H1 (cell line): Measurements from ENCODE around the gene APEH. TPM values are rescaled to one million over a fixed set of nuclear protein-coding genes. Genes with fewer than 3 reads are reported as not detected.

Source experiments
- CTCF ChIA-PET: fragments of 300-600 bp; sonication (Branson Sonifier 250); formaldehyde crosslinking; loops from one replicate; lab custom pipeline; 2021; ENCODE audit not compliant: partially characterized antibody; lab: Charles Lee
- POLR2A ChIA-PET: fragments of 300-600 bp; sonication (Branson Sonifier 250); formaldehyde crosslinking; loops from one replicate; lab custom pipeline; 2021; ENCODE audit warnings: inconsistent platforms; ENCODE audit not compliant: partially characterized antibody; lab: Charles Lee
- DNase-seq, 2 experiments: peaks; one replicate each; pipeline versions ENCODE4 v3.0.0 to v3.0.0-alpha.2; 2010 to 2022; ENCODE audit warnings: low spot score in 2 of 2, low read depth in 1 of 2, mixed read lengths in 1 of 2
- FAIRE-seq: peaks from 2 replicates; lab custom pipeline; 2011; peaks lifted over from hg19 to GRCh38; lab: Jason Lieb, UNC
- H2AFZ ChIP-seq: 2 replicates; pipeline ENCODE4 v1.8.1; 2012; ENCODE audit warnings: low read length, inconsistent platforms
- H2AK5ac ChIP-seq: 2 replicates; pipeline ENCODE4 v1.6.1; 2013; ENCODE audit warnings: low read depth, low read length
- H2BK120ac ChIP-seq: replicated peaks from 2 replicates; pipeline ENCODE3; 2013; ENCODE audit warnings: low read depth, low read length, inconsistent platforms
- H2BK12ac ChIP-seq: 2 replicates; pipeline ENCODE4 v1.6.1; 2013; ENCODE audit warnings: low read depth, low read length
- H2BK15ac ChIP-seq: 2 replicates; pipeline ENCODE4 v1.6.1; 2013; ENCODE audit warnings: low read length
- H2BK20ac ChIP-seq: 2 replicates; pipeline ENCODE4 v1.6.1; 2013; ENCODE audit warnings: low read length
- H2BK5ac ChIP-seq: 2 replicates; pipeline ENCODE4 v1.6.1; 2013; ENCODE audit warnings: low read depth, low read length
- H3K14ac ChIP-seq: 2 replicates; pipeline ENCODE4 v1.6.1; 2013; ENCODE audit warnings: inconsistent platforms; ENCODE audit not compliant: insufficient read length
- H3K18ac ChIP-seq: 2 replicates; pipeline ENCODE4 v1.6.1; 2013; ENCODE audit warnings: low read length; ENCODE audit errors: extremely low read depth
- H3K23ac ChIP-seq: 2 replicates; pipeline ENCODE4 v1.6.1; 2013; ENCODE audit warnings: inconsistent platforms; ENCODE audit not compliant: insufficient read length
- H3K23me2 ChIP-seq: 2 replicates; pipeline ENCODE4 v1.6.1; 2013; ENCODE audit warnings: low read depth, low read length
- H3K27ac ChIP-seq: 2 replicates; pipeline ENCODE4 v1.6.1; 2011; ENCODE audit warnings: low read depth, low read length, inconsistent platforms
- H3K27me3 ChIP-seq, 4 experiments: replicated peaks in 1 of 4; 1 replicate in 1 of 4; 2 replicates in 3 of 4; pipeline versions ENCODE4 v1.6.1 to v1.8.1; 2011 to 2013; ENCODE audit warnings: low read length in 3 of 4, mild to moderate bottlenecking in 3 of 4, inconsistent platforms in 2 of 4, mixed read lengths in 2 of 4, moderate library complexity in 1 of 4; ENCODE audit not compliant: control insufficient read depth in 3 of 4, insufficient read depth in 3 of 4; ENCODE audit errors: extremely low read depth in 1 of 4
- H3K36me3 ChIP-seq, 4 experiments: 2 replicates each; pipeline versions ENCODE4 v1.6.1 to v1.8.1; 2011 to 2013; ENCODE audit warnings: mild to moderate bottlenecking in 4 of 4, low read length in 3 of 4, moderate library complexity in 2 of 4, control low read depth in 1 of 4, inconsistent platforms in 1 of 4; ENCODE audit not compliant: insufficient read depth in 4 of 4, control insufficient read depth in 2 of 4
- H3K4ac ChIP-seq: replicated peaks from 2 replicates; pipeline ENCODE3; 2013; ENCODE audit warnings: low read length, low read depth, mixed read lengths, inconsistent platforms; ENCODE audit not compliant: insufficient read length
- H3K4me1 ChIP-seq, 4 experiments: replicated peaks in 1 of 4; 1 replicate in 1 of 4; 2 replicates in 3 of 4; pipeline versions ENCODE4 v1.6.1 to v1.8.1; 2011 to 2013; ENCODE audit warnings: low read length in 3 of 4, inconsistent platforms in 2 of 4, mixed read lengths in 1 of 4; ENCODE audit not compliant: insufficient read depth in 4 of 4, control insufficient read depth in 3 of 4
- H3K4me2 ChIP-seq, 2 experiments: 2 replicates each; pipeline versions ENCODE4 v1.6.1 to v1.8.1; 2011 to 2013; ENCODE audit warnings: low read depth in 2 of 2, low read length in 2 of 2, control low read depth in 1 of 2, inconsistent platforms in 1 of 2, mild to moderate bottlenecking in 1 of 2; ENCODE audit not compliant: insufficient read depth in 1 of 2
- H3K4me3 ChIP-seq, 4 experiments: fragments of 200-600, 300-600 bp in 1 of 4; sonication (generic), shearing (Covaris generic), sonication (Bioruptor Twin) in 1 of 4; 2 replicates each; pipeline versions ENCODE4 v1.5.1 to v1.8.1; 2011 to 2016; ENCODE audit warnings: low read length in 4 of 4, low read depth in 3 of 4, control low read depth in 2 of 4, inconsistent platforms in 2 of 4, mild to moderate bottlenecking in 2 of 4, mixed read lengths in 1 of 4, moderate library complexity in 1 of 4; ENCODE audit not compliant: insufficient read depth in 2 of 4; ENCODE audit errors: extremely low read depth in 1 of 4
- H3K56ac ChIP-seq: replicated peaks from 2 replicates; pipeline ENCODE3; 2013; ENCODE audit warnings: low read depth, mild to moderate bottlenecking, mixed read lengths, low read length, inconsistent platforms; ENCODE audit not compliant: insufficient read length
- H3K79me1 ChIP-seq: 2 replicates; pipeline ENCODE4 v1.6.1; 2013; ENCODE audit warnings: low read depth, low read length, control low read depth
- H3K79me2 ChIP-seq, 2 experiments: 2 replicates each; pipeline versions ENCODE4 v1.6.1 to v1.8.1; 2012 to 2013; ENCODE audit warnings: low read length in 2 of 2, mild to moderate bottlenecking in 2 of 2, inconsistent platforms in 1 of 2; ENCODE audit not compliant: insufficient read depth in 2 of 2, control insufficient read depth in 1 of 2
- H3K9ac ChIP-seq, 4 experiments: replicated peaks in 1 of 4; 1 replicate in 1 of 4; 2 replicates in 3 of 4; pipeline versions ENCODE4 v1.6.1 to v1.8.1; 2011 to 2013; ENCODE audit warnings: low read depth in 3 of 4, low read length in 3 of 4, control low read depth in 2 of 4, mild to moderate bottlenecking in 2 of 4, moderate library complexity in 2 of 4, inconsistent platforms in 1 of 4; ENCODE audit errors: extremely low read depth in 1 of 4
- H3K9me3 ChIP-seq, 2 experiments: 2 replicates each; pipeline versions ENCODE4 v1.6.1 to v1.8.1; 2012 to 2013; ENCODE audit warnings: mild to moderate bottlenecking in 2 of 2, moderate library complexity in 2 of 2, control low read depth in 1 of 2, inconsistent platforms in 1 of 2, low read depth in 1 of 2, low read length in 1 of 2, mixed read lengths in 1 of 2; ENCODE audit not compliant: insufficient read depth in 2 of 2
- H4K20me1 ChIP-seq, 2 experiments: replicated peaks in 1 of 2; 2 replicates each; pipeline versions ENCODE3 to v1.8.1; 2011 to 2013; ENCODE audit warnings: inconsistent platforms in 2 of 2, low read length in 2 of 2, mild to moderate bottlenecking in 1 of 2; ENCODE audit not compliant: insufficient read depth in 2 of 2, control insufficient read depth in 1 of 2
- H4K5ac ChIP-seq: 2 replicates; pipeline ENCODE4 v1.6.1; 2013; ENCODE audit warnings: low read length, low read depth, mixed read lengths, inconsistent platforms; ENCODE audit not compliant: insufficient read length
- H4K8ac ChIP-seq: 2 replicates; pipeline ENCODE4 v1.8.0; 2013; ENCODE audit warnings: mild to moderate bottlenecking, moderate library complexity, low read length, inconsistent platforms; ENCODE audit not compliant: insufficient read depth; ENCODE audit errors: extremely low read depth
- H4K91ac ChIP-seq: replicated peaks from 2 replicates; pipeline ENCODE3; 2013; ENCODE audit warnings: low read length, mixed read lengths, inconsistent platforms; ENCODE audit not compliant: insufficient read length
- POLR2AphosphoS5 ChIP-seq: IDR thresholded peaks from 2 replicates; pipeline ENCODE4 v1.6.1; 2011; ENCODE audit warnings: low read depth, low read length
- POU5F1 ChIP-seq: IDR thresholded peaks from 2 replicates; pipeline ENCODE4 v1.6.1; 2011; ENCODE audit warnings: low read depth, mild to moderate bottlenecking, low read length, moderate library complexity
- RAD21 ChIP-seq, 2 experiments: IDR thresholded peaks in 1 of 2; conservative IDR thresholded peaks in 1 of 2; 2 replicates each; pipeline ENCODE4 v1.6.1; 2011; ENCODE audit warnings: low read depth in 2 of 2, low read length in 2 of 2, improper control_type of control experiment in 1 of 2, inconsistent platforms in 1 of 2, mild to moderate bottlenecking in 1 of 2, moderate library complexity in 1 of 2
- WGBS, 2 experiments: shearing (Covaris generic) in 1 of 2; methylation state at CpG; one replicate each; pipeline versions ENCODE4 v1.1.6 to v1.1.7; 2013 to 2015; ENCODE audit warnings: low lambda C conversion rate in 2 of 2, mixed read lengths in 2 of 2, inconsistent platforms in 1 of 2, low coverage in 1 of 2, missing lambda C conversion rate in 1 of 2; ENCODE audit not compliant: insufficient replicate concordance in 2 of 2, insufficient coverage in 1 of 2, insufficient read length in 1 of 2; ENCODE audit errors: extremely low coverage in 1 of 2, missing lambda C conversion rate in 1 of 2; 5-methylcytosine and 5-hydroxymethylcytosine counted together
- polyA plus RNA-seq, 7 experiments: library from polyadenylated mRNA; depleted of rRNA in 3 of 7; stranded (reverse) in 5 of 7; unstranded in 2 of 7; fragments of >200 nt in 5 of 7; fragments of 200-250 nt in 2 of 7; gene quantifications; 1 replicate in 5 of 7; 2 replicates in 1 of 7; 4 replicates in 1 of 7; pipeline versions ENCODE4 v1.2.1 to v1.2.3, GENCODE V29; 2011 to 2013; ENCODE audit warnings: missing spikeins in 2 of 7, mixed read lengths in 2 of 7
- total RNA-seq: library from RNA; stranded (reverse); fragmentation: NEBNext Ultra II Directional; extraction: Animal tissue kit (Norgen Biotek cat#: 25700); gene quantifications from 2 replicates; pipeline ENCODE4 v1.2.1, GENCODE V29; 2021
- TF ChIP-seq, protein P1 (sequence below), 3 experiments: IDR thresholded peaks; 1 replicate in 2 of 3; 2 replicates in 1 of 3; pipeline versions ENCODE4 v1.5.1 to v1.6.1; 2011; ENCODE audit warnings: low read length in 3 of 3, mild to moderate bottlenecking in 3 of 3, inconsistent platforms in 2 of 3, low read depth in 1 of 3, moderate library complexity in 1 of 3; ENCODE audit not compliant: insufficient read depth in 1 of 3; ENCODE audit errors: control extremely low read depth in 1 of 3

The APEH gene
- total and polyA plus RNA-seq, 2 of the 8 experiments (the other 6 are each of a cell fraction or from before 2014, with no cell fraction given), result 222 to 260 TPM

DNA sequence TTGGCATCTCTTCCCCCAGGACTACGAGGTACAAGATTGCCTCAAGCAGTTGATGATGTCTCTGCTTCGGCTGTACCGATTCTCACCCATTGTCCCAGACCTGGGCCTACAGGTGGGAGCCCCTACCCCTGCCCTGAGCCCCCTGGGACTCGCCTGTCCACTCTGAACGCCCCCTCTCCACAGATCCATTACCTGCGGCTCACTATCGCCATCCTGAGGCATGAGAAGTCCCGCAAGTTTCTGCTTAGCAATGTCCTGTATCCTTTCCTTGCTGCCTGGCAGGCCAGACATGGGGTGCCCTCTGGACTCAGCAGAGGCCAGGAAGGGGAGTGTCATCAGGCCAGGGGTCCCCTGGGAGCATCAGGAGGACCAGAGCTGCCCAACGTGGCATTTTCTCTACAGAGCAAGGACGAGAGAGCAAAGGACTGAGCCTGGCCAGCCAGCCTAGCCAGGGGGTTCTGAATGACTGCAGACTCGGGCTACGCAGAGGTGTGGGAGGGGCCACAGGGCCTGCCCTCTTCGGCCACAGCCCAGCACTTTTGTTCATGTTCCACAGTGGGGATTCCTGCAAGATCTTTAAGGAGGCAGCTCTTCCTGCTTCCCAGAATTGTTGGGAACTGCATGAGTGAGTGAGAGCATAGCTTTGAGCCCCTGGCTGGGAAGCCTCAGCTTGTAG, 26.4 kb downstream of the APEH start:
- H2BK15ac ChIP-seq, result no peak overlapping the region
- no peak overlapping the region for H3K4me3 ChIP-seq
- no peak overlapping the region for H3K56ac ChIP-seq
- H3K27ac ChIP-seq, result no peak overlapping the region
- no peaks in the 10 kb centered on the region for H3K9me3 ChIP-seq
- peaks cover 8 to 13% of the 10 kb centered on the region in 2 experiments for H4K20me1 ChIP-seq
- H3K79me1 ChIP-seq, result no peaks in the 10 kb centered on the region
- WGBS, 2 experiments, result 86% methylated on average over 13 of the region's 13 CpGs; no CpG with 5 or more reads in 1 of the 2 experiments
- no peak overlapping the region for H2BK20ac ChIP-seq
- H2BK120ac ChIP-seq, result no peak overlapping the region
- no peak overlapping the region for H4K91ac ChIP-seq
- no peak overlapping the region; the same call in 1 of the 2 replicates for H2BK5ac ChIP-seq
- FAIRE-seq, result no peak
- H2AK5ac ChIP-seq, result no peak overlapping the region
- POLR2A ChIA-PET, result interaction anchor here (0.6 to 5.7 kb wide), 10 partner anchors 11 to 272 kb away, joined by 3 to 57 read pairs (median 4); partner anchors contain the start of genes AMIGO3 and NICN1
- no peak overlapping the region for H2AFZ ChIP-seq
- no peak overlapping the region for H3K14ac ChIP-seq
- peak overlapping the region in 1 of 4 experiments; percentile 2; a peak in 1 of 7 replicates for H3K9ac ChIP-seq
- no peak overlapping the region for H3K23ac ChIP-seq
- no peaks in the 10 kb centered on the region for H3K23me2 ChIP-seq
- no peak overlapping the region for H3K4me2 ChIP-seq
- TF ChIP-seq POLR2AphosphoS5 (no peak), RAD21 (IDR thresholded peaks at IDR 0.05 in 1 of 2, conservative IDR thresholded peaks at IDR 0.05 in 1 of 2; ENCODE audit: low read depth in 2 of 2, low read length in 2 of 2) (peak; percentile 33 to 46), POU5F1 (no peak)
- TF ChIP-seq, protein P1, sequence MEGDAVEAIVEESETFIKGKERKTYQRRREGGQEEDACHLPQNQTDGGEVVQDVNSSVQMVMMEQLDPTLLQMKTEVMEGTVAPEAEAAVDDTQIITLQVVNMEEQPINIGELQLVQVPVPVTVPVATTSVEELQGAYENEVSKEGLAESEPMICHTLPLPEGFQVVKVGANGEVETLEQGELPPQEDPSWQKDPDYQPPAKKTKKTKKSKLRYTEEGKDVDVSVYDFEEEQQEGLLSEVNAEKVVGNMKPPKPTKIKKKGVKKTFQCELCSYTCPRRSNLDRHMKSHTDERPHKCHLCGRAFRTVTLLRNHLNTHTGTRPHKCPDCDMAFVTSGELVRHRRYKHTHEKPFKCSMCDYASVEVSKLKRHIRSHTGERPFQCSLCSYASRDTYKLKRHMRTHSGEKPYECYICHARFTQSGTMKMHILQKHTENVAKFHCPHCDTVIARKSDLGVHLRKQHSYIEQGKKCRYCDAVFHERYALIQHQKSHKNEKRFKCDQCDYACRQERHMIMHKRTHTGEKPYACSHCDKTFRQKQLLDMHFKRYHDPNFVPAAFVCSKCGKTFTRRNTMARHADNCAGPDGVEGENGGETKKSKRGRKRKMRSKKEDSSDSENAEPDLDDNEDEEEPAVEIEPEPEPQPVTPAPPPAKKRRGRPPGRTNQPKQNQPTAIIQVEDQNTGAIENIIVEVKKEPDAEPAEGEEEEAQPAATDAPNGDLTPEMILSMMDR (IDR thresholded peaks at IDR 0.05; ENCODE audit: control extremely low read depth in 1 of 3, insufficient read depth in 1 of 3, low read depth in 1 of 3, low read length in 3 of 3), result peak in 2 of 3 experiments; percentile 59 to 66; a peak in 3 of 4 replicates
- TF ChIP-seq, all 59 proteins: peak for 2
- Histone ChIP-seq H3K27me3 (no peaks in the 10 kb centered on the region), H3K4ac (no peak overlapping the region), H3K18ac (no peak overlapping the region), H3K4me1 (peaks cover 0 to 9% (median 5%) of the 10 kb centered on the region in 4 experiments; a peak in 5 of 7 replicates), H3K36me3 (peaks cover 4 to 5% (median 5%) of the 10 kb centered on the region in 4 experiments; a peak in 5 of 8 replicates), H3K79me2 (no peaks in the 10 kb centered on the region), H2BK12ac (no peak overlapping the region), H4K8ac (peak overlapping the region; percentile 5; the same call in 1 of the 2 replicates), H4K5ac (no peak overlapping the region)
- peak in 1 of 2 experiments; percentile 71 for DNase-seq
- CTCF ChIA-PET, result interaction anchor here (0.5 to 9.7 kb wide), 65 partner anchors 9 to 562 kb away, joined by 3 to 127 read pairs (median 4); partner anchors contain the start of genes AMIGO3, INKA1, MST1 and MST1R
